Psoas muscle (tissue), 8 donors: ENCODE data around the gene RAPGEF5. TPM values are rescaled to one million over a fixed set of nuclear protein-coding genes. Genes with fewer than 3 reads are reported as not detected.

Experiments used
- ATAC-seq, 4 donors: fragments of 200-7000 bp; cut with Tn5 transposase; one replicate each; pipeline ENCODE4 v1.9.1; 2020; ENCODE audit warnings: moderate library complexity in 3 of 4, mild to moderate bottlenecking in 2 of 4
- DNase-seq, 2 donors: peaks; one replicate each; pipeline ENCODE4 v3.0.0-alpha.2; 2020
- H3K27ac ChIP-seq: fragments of 200-600 bp; one replicate; pipeline ENCODE4 v1.8.0; 2022
- H3K27me3 ChIP-seq, 3 donors: fragments of 200-600 bp in 1 of 3; one replicate each; pipeline versions ENCODE4 v1.6.1 to v1.8.0; 2013 to 2022; ENCODE audit warnings: low read length in 2 of 3, mild to moderate bottlenecking in 2 of 3, moderate library complexity in 1 of 3; ENCODE audit not compliant: insufficient read depth in 3 of 3
- H3K36me3 ChIP-seq, 2 donors: fragments of 200-600 bp in 1 of 2; one replicate each; pipeline versions ENCODE4 v1.6.1 to v1.8.0; 2013 to 2022; ENCODE audit warnings: low read depth in 1 of 2, mild to moderate bottlenecking in 1 of 2, moderate library complexity in 1 of 2; ENCODE audit not compliant: insufficient read depth in 1 of 2
- H3K4me1 ChIP-seq: fragments of 200-600 bp; one replicate; pipeline ENCODE4 v1.8.0; 2022
- H3K4me3 ChIP-seq: fragments of 200-600 bp; one replicate; pipeline ENCODE4 v1.8.0; 2022; ENCODE audit warnings: mild to moderate bottlenecking
- H3K9me3 ChIP-seq: fragments of 200-600 bp; one replicate; pipeline ENCODE4 v1.8.0; 2022
- CTCF ChIP-seq: fragments of 200-600 bp; IDR thresholded peaks from one replicate; pipeline ENCODE4 v1.8.0; 2022; ENCODE audit warnings: antibody characterized with exemption
- WGBS, 3 donors: extraction: QIAGEN DNeasy Blood & Tissue Kit; methylation state at CpG; one replicate each; pipeline versions ENCODE4 v1.1.6 to v1.1.7; 2013; 5-methylcytosine and 5-hydroxymethylcytosine counted together
- intact Hi-C, 2 donors: fragments of 100-400 bp; cut with DNase I; formaldehyde crosslinking; loops; one replicate each; pipeline versions ENCODE4 v1.11.0 to v1.14.2; 2022
- polyA plus RNA-seq, 3 donors: library from polyadenylated mRNA; stranded (reverse); fragments of 200-250 nt; gene quantifications; one replicate each; pipeline ENCODE4 v1.2.3, GENCODE V29; 2013
- total RNA-seq, 4 donors: library from RNA; stranded (reverse); fragmentation: NEBNext Ultra II Directional in 2 of 4; extraction: Animal tissue kit (Norgen Biotek cat#: 25700) in 2 of 4; gene quantifications; one replicate each; pipeline versions ENCODE4 v1.2.1 to v1.2.4, GENCODE V29; 2021 to 2023
- donor health status: healthy with polysubstance abuse.
- donor health status: DM: no; HTN: no; CAD: no; lungs with moderate emphysema.
- donor health status: Bipolar disorder and iron deficiency.
- donor health status: healthy.
- donor health status: DM: yes; HTN: yes; CAD: no.
- donor health status: DM: no; HTN: no; CAD: no.
- donor health status: DM: no; HTN: no; CAD: no.
- donor health status: DM: yes; HTN: yes; CAD: no.

The RAPGEF5 gene
- total and polyA plus RNA-seq, 7 donors: 2.6 to 10.8 (median 5.5) TPM

- Histone ChIP-seq H3K36me3 (no peaks in the 10 kb centered on the region), H3K27ac (no peak overlapping the region), H3K9me3 (no peaks in the 10 kb centered on the region), H3K4me3 (no peak overlapping the region), H3K27me3 (no peaks in the 10 kb centered on the region), H3K4me1 (no peaks in the 10 kb centered on the region)
- intact Hi-C loops: no loop called here
- ATAC-seq: no peak
- DNase-seq: no peak
- 88 to 94% (median 89%) methylated on average over 4 of the region's 4 CpGs for WGBS, 3 donors
- TF ChIP-seq CTCF: no peak
Observed at GRCh38 chr7:22385326-22385725, 28.4 kb upstream of the RAPGEF5 start.

- no peak for TF ChIP-seq CTCF
- H3K27me3 ChIP-seq: no peaks in the 10 kb centered on the region
- H3K27ac ChIP-seq: no peak overlapping the region
- ATAC-seq: no peak
- no peaks in the 10 kb centered on the region for H3K4me1 ChIP-seq
- no peak for DNase-seq
- intact Hi-C loops: no loop called here
- H3K36me3 ChIP-seq: no peaks in the 10 kb centered on the region
- H3K4me3 ChIP-seq: no peak overlapping the region
- WGBS, 3 donors: 88 to 100% (median 92%) methylated on average over 2 of the region's 2 CpGs
- H3K9me3 ChIP-seq: no peaks in the 10 kb centered on the region
Observed at GRCh38 chr7:22380333-22380732, 23.4 kb upstream of the RAPGEF5 start.

GRCh38 chr7:22378199-22378980, 21.4 kb upstream of the RAPGEF5 start:
- no peak for TF ChIP-seq CTCF
- no peaks in the 10 kb centered on the region for H3K27me3 ChIP-seq
- ATAC-seq (no peak), DNase-seq (no peak)
- no peaks in the 10 kb centered on the region for H3K9me3 ChIP-seq
- no peak overlapping the region for H3K27ac ChIP-seq
- intact Hi-C loops: no loop called here
- no peak overlapping the region for H3K4me3 ChIP-seq
- 73 to 75% (median 73%) methylated on average over 7 of the region's 7 CpGs for WGBS, 3 donors
- H3K4me1 ChIP-seq: no peaks in the 10 kb centered on the region
- H3K36me3 ChIP-seq: no peaks in the 10 kb centered on the region

GRCh38 chr7:22377703-22378102, 20.7 kb upstream of the RAPGEF5 start:
- intact Hi-C loops: no loop called here
- Histone ChIP-seq H3K27ac (no peak overlapping the region), H3K4me1 (no peaks in the 10 kb centered on the region), H3K36me3 (no peaks in the 10 kb centered on the region), H3K9me3 (no peaks in the 10 kb centered on the region), H3K4me3 (no peak overlapping the region), H3K27me3 (no peaks in the 10 kb centered on the region)
- TF ChIP-seq CTCF: no peak
- ATAC-seq: peak in 1 of 4 donors; percentile 27
- WGBS, 3 donors: 11 to 34% (median 17%) methylated on average over 2 of the region's 2 CpGs
- no peak for DNase-seq
